OCI-LY3 (cell line): ENCODE results near the gene TREML4.

Experiments used
- CTCF ChIP-seq: fragments of 200-600, 300-600 bp; sonication (generic); IDR thresholded peaks from 2 replicates; pipeline ENCODE4 v1.5.1; 2014; ENCODE audit warnings: antibody characterized with exemption, low read length, low read depth
- EZH2phosphoT487 ChIP-seq: fragments of 200-600 bp; shearing (Covaris generic); IDR thresholded peaks from 2 replicates; pipeline ENCODE4 v1.6.1; 2018; ENCODE audit warnings: antibody characterized with exemption, mixed run types, low read depth

DNA sequence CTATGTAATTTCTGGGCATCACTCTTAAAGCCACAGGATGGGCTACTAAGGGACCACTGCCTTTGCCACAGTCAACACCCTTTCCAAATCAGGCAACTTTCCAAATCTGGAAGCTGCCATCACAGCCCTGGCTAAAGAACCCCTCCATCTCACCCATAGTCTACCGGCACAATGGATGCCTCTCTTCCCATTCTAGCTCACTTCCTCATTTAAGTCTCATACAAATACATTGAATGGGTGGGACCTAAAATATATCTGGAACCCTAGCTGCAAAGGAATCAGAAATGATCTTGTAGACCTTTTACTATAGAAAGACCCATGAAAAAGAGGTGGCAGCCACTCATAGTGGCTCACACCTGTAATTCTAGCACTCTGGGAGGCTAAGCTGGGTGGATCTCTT lies 3.3 kb upstream of the TREML4 start:
- TF ChIP-seq CTCF (no peak), EZH2phosphoT487 (no peak)
